Measurements from ENCODE around the gene TMEM147. TPM values are rescaled to one million over a fixed set of nuclear protein-coding genes. Genes with fewer than 3 reads are reported as not detected.

TMEM147 gene
- total RNA-seq, 2 experiments from 2014 or later: 20.3 to 22.0 TPM

GRCh38 chr19:35544110-35544802 is 1.2 kb upstream of the TMEM147 start:
- POLR2A ChIA-PET: interaction anchor here (0.6 kb wide), 1 partner anchor 198 kb away, joined by 3 read pairs; the partner anchor contains the start of gene IGFLR1
- Mint-ChIP-seq H3K4me1 (ENCODE audit: low read depth) (peaks cover 34% of the 10 kb centered on the region), H3K27ac (peak overlapping the region; percentile 93)

GRCh38 chr19:35545855-35546381 is 492 bp downstream of the TMEM147 start:
- H3K4me1 ChIP-seq (ENCODE audit: insufficient read depth, low read length): peaks cover 40% of the 10 kb centered on the region
- H3K9me3 Mint-ChIP-seq: no peaks in the 10 kb centered on the region
- H3K4me3 ChIP-seq (ENCODE audit: low read length): peak overlapping the region; percentile 93
- no peaks in the 10 kb centered on the region for H3K27me3 Mint-ChIP-seq
- CTCF ChIA-PET: no interaction called here
- H3K36me3 ChIP-seq (ENCODE audit: insufficient read depth, low read length): peaks cover 9% of the 10 kb centered on the region
- peak overlapping the region; percentile 90 for H3K4me3 Mint-ChIP-seq
- peak overlapping the region; percentile 93 for H3K27ac Mint-ChIP-seq
- no peak for TF ChIP-seq CTCF (IDR thresholded peaks at IDR 0.05)
- no peaks in the 10 kb centered on the region for H3K27me3 ChIP-seq (ENCODE audit: control insufficient read depth in 1 of 2, insufficient read depth in 2 of 2, low read length in 2 of 2)
- H3K36me3 Mint-ChIP-seq (ENCODE audit: low read depth): peaks cover 16% of the 10 kb centered on the region
- H3K9me3 ChIP-seq (ENCODE audit: control insufficient read depth in 1 of 2, insufficient read depth in 1 of 2, low read length in 2 of 2): no peaks in the 10 kb centered on the region
- POLR2A ChIA-PET: no interaction called here
- ATAC-seq (ENCODE audit: poor library complexity): peak; percentile 53
- peaks cover 36% of the 10 kb centered on the region for H3K4me1 Mint-ChIP-seq (ENCODE audit: low read depth)
- intact Hi-C loops (cut with DNase I, micrococcal nuclease): loop anchor here (1.0 to 5.0 kb wide), 5 partner anchors 46 to 385 kb away; partner anchors contain the start of genes COX6B1 (in 1 of the 2) and RBM42 (in 1 of the 2)
- H3K27ac ChIP-seq (ENCODE audit: low read depth in 1 of 2, low read length in 2 of 2): peak overlapping the region; percentile 64 to 68
- peak in 12 of 14 experiments; percentile 5 to 61 (median 32) for DNase-seq

More at GRCh38 chr19:35544110-35544802, 1.2 kb upstream of the TMEM147 start:
- Mint-ChIP-seq H3K36me3 (ENCODE audit: low read depth) (peaks cover 12% of the 10 kb centered on the region), H3K27me3 (no peaks in the 10 kb centered on the region), H3K4me3 (peak overlapping the region; percentile 94), H3K9me3 (no peaks in the 10 kb centered on the region)
- ATAC-seq (ENCODE audit: poor library complexity) (no peak), DNase-seq (no peak)
- Histone ChIP-seq H3K4me1 (ENCODE audit: insufficient read depth, low read length) (peaks cover 38% of the 10 kb centered on the region), H3K36me3 (ENCODE audit: insufficient read depth, low read length) (peaks cover 7% of the 10 kb centered on the region), H3K4me3 (ENCODE audit: low read length) (peak overlapping the region; percentile 93), H3K27me3 (ENCODE audit: control insufficient read depth in 1 of 2, insufficient read depth in 2 of 2, low read length in 2 of 2) (no peaks in the 10 kb centered on the region), H3K27ac (ENCODE audit: low read depth in 1 of 2, low read length in 2 of 2) (peak overlapping the region; percentile 10 to 90), H3K9me3 (ENCODE audit: control insufficient read depth in 1 of 2, insufficient read depth in 1 of 2, low read length in 2 of 2) (no peaks in the 10 kb centered on the region)
- no peak for TF ChIP-seq CTCF (IDR thresholded peaks at IDR 0.05)
- intact Hi-C loops (cut with DNase I, micrococcal nuclease): no loop called here
- CTCF ChIA-PET: interaction anchor here (0.6 kb wide), 1 partner anchor 39 kb away, joined by 3 read pairs; no protein-coding TSS in a partner anchor

- peaks cover 40% of the 10 kb centered on the region for H3K4me1 ChIP-seq (ENCODE audit: insufficient read depth, low read length)
- peaks cover 9% of the 10 kb centered on the region for H3K36me3 ChIP-seq (ENCODE audit: insufficient read depth, low read length)
- TF ChIP-seq CTCF (IDR thresholded peaks at IDR 0.05): no peak
- H3K4me3 ChIP-seq (ENCODE audit: low read length): peak overlapping the region; percentile 93
- Mint-ChIP-seq H3K36me3 (ENCODE audit: low read depth) (peaks cover 18% of the 10 kb centered on the region), H3K27me3 (no peaks in the 10 kb centered on the region), H3K27ac (peak overlapping the region; percentile 93), H3K9me3 (no peaks in the 10 kb centered on the region), H3K4me1 (ENCODE audit: low read depth) (peaks cover 36% of the 10 kb centered on the region), H3K4me3 (peak overlapping the region; percentile 90)
- no peak for ATAC-seq (ENCODE audit: poor library complexity)
- POLR2A ChIA-PET: no interaction called here
- no peak overlapping the region for H3K27ac ChIP-seq (ENCODE audit: low read depth in 1 of 2, low read length in 2 of 2)
- CTCF ChIA-PET: no interaction called here
- no peak for DNase-seq
- intact Hi-C loops (cut with DNase I, micrococcal nuclease): loop anchor here (2.0 to 5.0 kb wide), 4 partner anchors 46 to 384 kb away; partner anchors contain the start of genes COX6B1 (in 1 of the 2) and RBM42 (in 1 of the 2)
- no peaks in the 10 kb centered on the region for H3K27me3 ChIP-seq (ENCODE audit: control insufficient read depth in 1 of 2, insufficient read depth in 2 of 2, low read length in 2 of 2)
- no peaks in the 10 kb centered on the region for H3K9me3 ChIP-seq (ENCODE audit: control insufficient read depth in 1 of 2, insufficient read depth in 1 of 2, low read length in 2 of 2)
These were observed 1.1 kb downstream of the TMEM147 start for GRCh38 chr19:35546532-35546931.
